GM12801 (cell line): ENCODE data around the gene PRPS1.

ENCODE experiments used
- TF ChIP-seq, protein P1 (sequence below): IDR thresholded peaks from one replicate; pipeline ENCODE4 v1.5.1; 2011; ENCODE audit warnings: control low read depth; ENCODE audit not compliant: insufficient read length; ENCODE audit errors: extremely low read depth

Gene PRPS1

DNA sequence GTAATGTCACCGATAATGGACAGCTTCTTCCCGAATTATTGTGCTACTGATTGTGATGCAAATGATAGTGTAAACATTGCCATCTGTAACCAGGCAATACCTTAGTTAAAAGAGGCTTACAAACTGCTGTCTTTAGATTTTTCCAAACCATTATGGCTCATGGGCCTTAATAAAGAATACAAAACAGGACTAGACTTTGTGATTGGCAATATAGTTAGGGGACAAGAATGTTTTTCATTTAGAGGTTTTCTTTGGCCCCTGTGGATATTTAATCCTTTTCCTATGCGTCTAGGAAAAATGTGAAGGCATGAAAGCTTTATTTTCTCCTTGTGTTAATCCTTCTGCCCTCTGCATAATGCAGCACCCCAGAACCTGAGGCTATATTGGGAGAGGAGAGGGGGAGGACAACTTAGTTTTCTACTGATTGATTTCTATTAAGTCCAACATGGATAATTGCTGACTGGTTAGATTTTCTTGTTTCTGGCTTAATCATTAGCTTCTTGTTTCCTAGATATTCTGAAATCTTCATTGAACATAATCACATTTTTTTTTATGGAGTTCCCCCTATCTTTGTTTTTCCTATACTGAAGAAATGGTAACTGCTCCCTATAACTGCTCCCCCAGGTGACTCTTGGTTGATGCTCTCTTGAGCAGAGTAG is 1.9 kb downstream of the PRPS1 start:
- TF ChIP-seq, protein P1, sequence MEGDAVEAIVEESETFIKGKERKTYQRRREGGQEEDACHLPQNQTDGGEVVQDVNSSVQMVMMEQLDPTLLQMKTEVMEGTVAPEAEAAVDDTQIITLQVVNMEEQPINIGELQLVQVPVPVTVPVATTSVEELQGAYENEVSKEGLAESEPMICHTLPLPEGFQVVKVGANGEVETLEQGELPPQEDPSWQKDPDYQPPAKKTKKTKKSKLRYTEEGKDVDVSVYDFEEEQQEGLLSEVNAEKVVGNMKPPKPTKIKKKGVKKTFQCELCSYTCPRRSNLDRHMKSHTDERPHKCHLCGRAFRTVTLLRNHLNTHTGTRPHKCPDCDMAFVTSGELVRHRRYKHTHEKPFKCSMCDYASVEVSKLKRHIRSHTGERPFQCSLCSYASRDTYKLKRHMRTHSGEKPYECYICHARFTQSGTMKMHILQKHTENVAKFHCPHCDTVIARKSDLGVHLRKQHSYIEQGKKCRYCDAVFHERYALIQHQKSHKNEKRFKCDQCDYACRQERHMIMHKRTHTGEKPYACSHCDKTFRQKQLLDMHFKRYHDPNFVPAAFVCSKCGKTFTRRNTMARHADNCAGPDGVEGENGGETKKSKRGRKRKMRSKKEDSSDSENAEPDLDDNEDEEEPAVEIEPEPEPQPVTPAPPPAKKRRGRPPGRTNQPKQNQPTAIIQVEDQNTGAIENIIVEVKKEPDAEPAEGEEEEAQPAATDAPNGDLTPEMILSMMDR = no peak

DNA sequence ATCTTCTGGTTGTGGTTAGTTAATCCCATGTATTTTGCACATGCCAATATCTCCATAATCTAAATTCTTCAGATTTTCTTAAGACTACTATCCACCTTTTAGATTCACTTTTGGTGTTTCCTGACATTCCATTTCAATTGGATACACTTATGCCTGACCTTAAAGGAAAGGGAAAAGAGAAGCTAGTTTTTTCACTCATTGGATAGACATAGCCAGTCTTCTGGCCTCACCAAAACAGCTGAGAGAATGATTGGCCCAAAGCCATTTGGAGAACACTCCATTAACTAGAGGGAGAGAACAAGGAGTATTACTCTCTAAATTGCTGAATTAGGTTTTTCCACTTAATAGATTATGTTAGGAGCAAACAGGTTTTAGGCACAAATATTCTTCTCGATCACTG is 4.0 kb downstream of the PRPS1 start:
- TF ChIP-seq, protein P1 = no peak

DNA sequence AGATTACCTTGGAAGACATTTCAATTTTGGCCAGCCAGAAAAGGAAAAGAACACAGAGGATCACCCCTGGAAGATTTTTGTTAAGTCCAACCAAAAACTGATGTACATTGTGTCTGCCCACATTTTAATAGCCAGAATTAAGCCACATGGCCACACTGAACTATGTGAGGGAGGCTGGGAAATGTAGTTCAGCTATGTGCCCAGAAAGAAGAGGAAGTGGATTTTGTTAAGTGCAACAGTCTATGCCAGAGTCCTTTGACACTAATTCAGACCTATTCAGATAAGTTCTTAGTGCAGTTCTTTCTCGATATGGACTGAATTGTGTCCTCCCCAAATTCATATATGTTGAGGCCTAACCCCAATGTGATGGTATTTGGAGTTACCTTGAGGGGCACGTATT is 18.4 kb downstream of the PRPS1 start:
- TF ChIP-seq, protein P1 = no peak

DNA sequence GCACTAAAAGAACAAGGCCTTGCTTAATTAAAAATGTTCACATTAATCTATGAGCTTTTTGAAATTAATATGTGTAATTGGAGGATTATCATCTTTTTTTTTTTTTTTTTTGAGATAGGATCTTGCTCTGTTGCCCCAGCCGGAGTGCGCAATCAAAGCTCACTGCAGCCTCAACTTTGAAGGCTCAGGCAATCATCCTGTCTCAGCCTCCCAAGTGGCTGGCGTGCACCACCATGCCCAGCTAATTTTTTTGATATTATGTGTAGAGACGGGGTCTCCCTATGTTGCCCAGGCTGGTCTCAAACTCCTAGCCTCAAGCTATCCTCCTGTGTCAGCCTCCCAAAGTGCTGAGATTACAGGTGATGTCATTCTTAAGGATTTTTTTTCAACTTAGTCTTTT is 20.0 kb downstream of the PRPS1 start:
- TF ChIP-seq, protein P1 = no peak

DNA sequence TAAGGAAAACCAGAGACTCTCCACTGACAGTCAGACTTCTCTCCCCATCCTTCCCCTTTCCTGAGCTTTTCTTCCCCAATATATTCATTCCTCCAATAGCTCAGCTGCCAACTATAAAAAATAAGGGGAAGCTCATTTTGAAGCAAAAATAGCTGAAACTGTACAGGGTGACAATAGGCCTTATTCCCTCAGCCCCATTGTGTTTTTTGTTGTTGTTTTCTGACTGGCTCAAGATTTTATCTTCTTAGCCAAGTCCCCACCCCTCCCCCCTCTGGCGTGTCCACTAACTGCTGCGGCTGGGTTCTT is 26.2 kb downstream of the PRPS1 start:
- TF ChIP-seq, protein P1 = no peak

DNA sequence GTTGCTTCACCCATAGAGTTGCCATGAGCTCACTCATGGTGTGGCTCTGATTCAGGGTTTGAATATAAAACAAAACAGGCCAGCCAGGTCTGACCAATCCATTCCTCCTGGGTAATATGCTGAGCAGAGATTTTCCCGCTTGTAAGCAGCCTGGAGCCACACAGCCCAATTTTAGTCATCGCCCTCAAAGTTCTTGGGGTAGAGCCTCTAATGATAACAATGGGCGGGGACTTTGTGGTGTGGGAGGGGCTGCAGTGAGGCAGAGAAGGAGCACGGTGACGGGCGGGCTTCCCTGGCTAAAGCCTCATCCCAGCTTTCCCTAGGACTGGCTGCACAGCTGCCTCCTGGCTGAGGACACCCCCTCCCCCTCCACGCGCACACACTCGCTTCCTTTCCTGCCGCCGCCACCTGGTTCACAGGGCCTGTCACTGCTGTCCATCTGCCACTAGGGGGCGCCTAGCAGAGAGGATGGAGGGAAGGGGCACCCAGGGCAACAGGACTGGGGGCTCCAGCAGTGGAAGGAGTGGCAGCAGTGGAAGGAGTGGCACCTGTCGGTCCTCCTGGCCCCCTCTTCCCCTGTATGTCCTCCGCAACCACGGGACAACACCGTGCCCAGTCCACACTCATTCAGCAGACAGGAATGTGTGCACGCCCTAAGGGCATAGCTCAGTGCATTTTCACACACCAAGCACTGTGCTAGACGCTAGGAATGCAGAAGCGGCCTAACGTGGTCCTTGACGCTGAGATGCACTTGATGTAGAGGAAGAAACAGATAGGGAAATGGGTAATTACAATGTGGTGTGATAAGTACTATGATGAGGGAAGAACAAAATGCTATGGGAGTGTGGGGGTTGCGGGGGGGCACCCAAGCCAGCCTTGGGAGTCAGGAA is 26.8 kb downstream of the PRPS1 start:
- TF ChIP-seq, protein P1 = no peak

DNA sequence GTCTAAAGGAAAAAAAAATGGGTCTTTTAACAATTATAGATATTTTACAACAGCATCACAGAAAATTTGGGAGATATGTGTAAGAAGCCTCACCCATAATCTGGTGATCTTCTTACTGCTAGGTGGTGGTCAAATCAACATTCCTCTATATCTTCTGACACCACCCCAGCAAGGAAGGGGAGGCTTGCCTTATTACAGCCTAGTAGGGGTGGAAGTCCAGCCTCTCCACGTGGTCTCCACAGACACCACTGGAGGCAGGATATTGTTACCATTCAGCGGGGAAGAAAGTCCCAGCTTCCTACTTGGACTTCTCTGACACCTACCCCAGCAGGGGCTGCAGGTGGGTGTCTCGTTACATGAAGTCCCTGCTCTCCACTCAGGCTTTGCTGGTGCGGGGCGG is 28.7 kb downstream of the PRPS1 start:
- TF ChIP-seq, protein P1 = no peak
